Chondrocyte (in vitro differentiated cells): ENCODE results near the gene ATXN7. TPM values are rescaled to one million over a fixed set of nuclear protein-coding genes. Genes with fewer than 3 reads are reported as not detected.

Experiments
- DNase-seq: peaks from one replicate; pipeline ENCODE4 v3.0.0; 2021; ENCODE audit warnings: mixed read lengths, low spot score
- H3K27ac Mint-ChIP-seq: one replicate; pipeline ENCODE4 v1.8.0; 2021; ENCODE audit warnings: mild to moderate bottlenecking, moderate library complexity, mixed read lengths; ENCODE audit not compliant: unreplicated experiment
- H3K27me3 Mint-ChIP-seq: 2 replicates; pipeline ENCODE4 v1.8.0; 2021; ENCODE audit warnings: low read depth, mixed read lengths
- H3K36me3 Mint-ChIP-seq: 2 replicates; pipeline ENCODE4 v1.8.0; 2021; ENCODE audit warnings: low read depth, mixed read lengths
- H3K4me1 Mint-ChIP-seq: 2 replicates; pipeline ENCODE4 v1.8.0; 2021; ENCODE audit warnings: low read depth, mild to moderate bottlenecking, mixed read lengths
- H3K4me3 Mint-ChIP-seq: one replicate; pipeline ENCODE4 v1.8.0; 2021; ENCODE audit warnings: mild to moderate bottlenecking, moderate library complexity, mixed read lengths; ENCODE audit not compliant: unreplicated experiment
- H3K9me3 Mint-ChIP-seq: 2 replicates; pipeline ENCODE4 v1.8.0; 2021; ENCODE audit warnings: low read depth, mixed read lengths
- total RNA-seq: library from RNA; stranded (reverse); gene quantifications from 3 replicates; pipeline ENCODE4 v1.2.1, GENCODE V29; 2021
- TF ChIP-seq, protein P1 (sequence below): fragments of 200-600 bp; sonication (generic); IDR thresholded peaks from 2 replicates; pipeline ENCODE4 v1.5.0; 2021; ENCODE audit warnings: antibody characterized with exemption, mild to moderate bottlenecking, moderate library complexity

Gene ATXN7
- total RNA-seq, 1 donor from 2014 or later = 19.1 TPM

DNA sequence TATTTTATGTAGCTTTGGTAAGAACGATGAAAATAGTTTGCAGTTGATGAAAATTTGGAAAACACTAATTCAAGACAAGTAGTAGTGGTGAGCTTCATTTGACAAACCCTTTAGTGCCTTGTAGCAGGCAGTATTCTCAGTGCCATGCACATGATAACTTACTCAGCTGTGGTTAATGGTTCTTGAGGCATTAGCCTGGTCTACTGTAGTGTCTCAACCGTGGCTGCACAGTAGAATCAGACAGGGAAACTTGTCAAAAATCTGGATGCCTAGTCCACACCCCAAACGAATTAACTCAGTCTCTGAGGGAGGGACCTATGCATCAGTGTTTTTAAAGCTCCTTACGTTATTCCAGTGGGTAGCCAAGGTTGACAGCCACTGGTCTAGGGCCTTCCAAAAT lies 114.2 kb downstream of the ATXN7 start:
- no peak for DNase-seq
- TF ChIP-seq, protein P1, sequence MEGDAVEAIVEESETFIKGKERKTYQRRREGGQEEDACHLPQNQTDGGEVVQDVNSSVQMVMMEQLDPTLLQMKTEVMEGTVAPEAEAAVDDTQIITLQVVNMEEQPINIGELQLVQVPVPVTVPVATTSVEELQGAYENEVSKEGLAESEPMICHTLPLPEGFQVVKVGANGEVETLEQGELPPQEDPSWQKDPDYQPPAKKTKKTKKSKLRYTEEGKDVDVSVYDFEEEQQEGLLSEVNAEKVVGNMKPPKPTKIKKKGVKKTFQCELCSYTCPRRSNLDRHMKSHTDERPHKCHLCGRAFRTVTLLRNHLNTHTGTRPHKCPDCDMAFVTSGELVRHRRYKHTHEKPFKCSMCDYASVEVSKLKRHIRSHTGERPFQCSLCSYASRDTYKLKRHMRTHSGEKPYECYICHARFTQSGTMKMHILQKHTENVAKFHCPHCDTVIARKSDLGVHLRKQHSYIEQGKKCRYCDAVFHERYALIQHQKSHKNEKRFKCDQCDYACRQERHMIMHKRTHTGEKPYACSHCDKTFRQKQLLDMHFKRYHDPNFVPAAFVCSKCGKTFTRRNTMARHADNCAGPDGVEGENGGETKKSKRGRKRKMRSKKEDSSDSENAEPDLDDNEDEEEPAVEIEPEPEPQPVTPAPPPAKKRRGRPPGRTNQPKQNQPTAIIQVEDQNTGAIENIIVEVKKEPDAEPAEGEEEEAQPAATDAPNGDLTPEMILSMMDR = no peak
- H3K36me3 Mint-ChIP-seq = peaks cover 14% of the 10 kb centered on the region
- H3K4me1 Mint-ChIP-seq = peaks cover 44% of the 10 kb centered on the region
- H3K27ac Mint-ChIP-seq = no peak overlapping the region
- no peaks in the 10 kb centered on the region for H3K9me3 Mint-ChIP-seq
- no peak overlapping the region for H3K4me3 Mint-ChIP-seq
- H3K27me3 Mint-ChIP-seq = no peaks in the 10 kb centered on the region

DNA sequence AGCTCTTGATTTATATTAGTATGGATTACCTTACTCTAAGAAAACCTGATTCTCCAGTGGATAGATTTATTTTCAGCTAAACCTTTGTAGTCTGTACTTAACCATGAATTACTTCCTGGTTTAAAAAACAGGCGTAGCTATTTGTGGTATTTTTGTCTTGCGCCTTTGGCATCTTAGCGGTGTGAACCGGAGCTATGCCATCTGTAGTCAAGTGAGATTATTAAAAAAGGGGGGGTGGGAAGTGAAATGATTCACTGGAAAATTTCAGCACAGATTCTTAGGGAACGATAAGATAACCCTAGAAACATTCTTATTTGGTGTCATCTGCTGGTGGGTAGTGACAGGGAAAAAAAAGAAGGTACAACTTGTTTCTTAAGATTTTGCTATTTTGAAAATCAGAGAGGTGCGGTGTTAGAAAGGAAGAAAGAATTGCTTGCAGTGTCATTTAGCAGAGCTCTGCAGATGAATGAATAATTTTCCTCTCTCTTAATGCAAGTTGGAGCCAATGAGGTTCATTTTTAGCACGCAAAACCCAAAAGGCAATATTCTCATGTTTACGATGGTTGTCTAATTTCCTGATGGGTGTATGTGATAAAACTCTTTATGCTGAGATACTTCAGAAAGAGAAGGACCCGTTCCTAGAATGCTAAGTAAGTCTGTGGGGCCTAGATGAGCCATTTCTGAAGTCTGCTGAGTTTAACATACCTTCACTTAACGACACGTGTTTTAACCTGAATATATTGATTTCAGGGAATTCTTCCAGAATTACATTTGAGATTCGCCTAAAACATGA lies 115.6 kb downstream of the ATXN7 start:
- TF ChIP-seq, protein P1 = no peak
- H3K36me3 Mint-ChIP-seq = peaks cover 10% of the 10 kb centered on the region
- H3K4me1 Mint-ChIP-seq = peaks cover 36% of the 10 kb centered on the region
- DNase-seq = no peak
- H3K27me3 Mint-ChIP-seq = no peaks in the 10 kb centered on the region
- no peak overlapping the region for H3K27ac Mint-ChIP-seq
- no peak overlapping the region for H3K4me3 Mint-ChIP-seq
- no peaks in the 10 kb centered on the region for H3K9me3 Mint-ChIP-seq

DNA sequence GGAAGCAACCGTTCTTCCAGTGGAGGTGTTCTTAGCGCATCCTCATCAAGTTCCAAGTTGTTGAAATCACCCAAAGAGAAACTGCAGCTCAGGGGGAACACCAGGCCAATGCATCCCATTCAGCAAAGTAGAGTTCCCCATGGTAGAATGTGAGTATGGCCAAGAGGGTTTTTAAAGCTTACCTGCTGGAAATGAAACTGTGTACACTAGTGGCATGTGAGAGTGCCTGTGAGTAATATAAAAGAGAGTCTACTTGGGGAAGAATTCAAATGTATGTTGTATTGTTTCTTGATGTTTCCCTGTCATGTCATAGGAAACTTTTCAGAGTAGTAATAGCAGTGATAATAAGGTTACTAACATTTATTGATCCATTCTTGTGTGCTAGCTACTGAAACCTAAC lies 116.4 kb downstream of the ATXN7 start:
- H3K36me3 Mint-ChIP-seq = peaks cover 15% of the 10 kb centered on the region
- H3K27me3 Mint-ChIP-seq = no peaks in the 10 kb centered on the region
- no peak overlapping the region for H3K4me3 Mint-ChIP-seq
- peaks cover 30% of the 10 kb centered on the region for H3K4me1 Mint-ChIP-seq
- peak overlapping the region; percentile 39 for H3K27ac Mint-ChIP-seq
- H3K9me3 Mint-ChIP-seq = no peaks in the 10 kb centered on the region
- TF ChIP-seq, protein P1 = no peak
- no peak for DNase-seq

DNA sequence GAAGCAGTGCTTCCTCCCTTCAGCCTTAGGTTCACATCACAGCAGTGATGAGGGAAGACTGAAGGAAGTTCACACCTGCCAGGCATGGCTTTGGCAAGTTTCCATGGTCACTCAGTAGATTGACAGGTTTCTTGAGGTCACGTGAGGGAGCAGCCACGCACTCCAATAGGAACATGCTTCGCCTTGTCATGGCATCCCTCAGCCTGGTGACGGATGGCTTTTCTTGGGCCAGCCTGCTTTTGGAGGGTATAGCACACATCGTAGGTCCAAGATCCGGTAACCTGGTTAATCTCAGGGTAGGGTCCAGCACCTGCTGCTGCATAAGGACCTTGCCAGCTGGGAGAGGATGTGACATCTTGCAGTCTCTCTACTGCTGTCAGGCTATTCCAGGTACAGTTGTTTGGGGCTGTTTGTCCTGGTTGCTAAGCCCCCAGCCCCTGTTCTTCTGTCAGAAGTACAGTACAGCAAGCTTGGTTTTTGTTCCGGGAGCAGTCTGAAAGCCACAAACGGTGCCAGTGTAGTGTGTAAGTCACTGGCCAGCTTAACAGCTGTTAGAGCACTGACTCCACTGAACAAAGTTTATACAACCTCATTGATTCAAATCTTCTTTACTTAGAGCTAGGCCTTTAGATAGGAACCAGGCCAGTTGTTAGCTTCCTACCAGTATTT lies 117.3 kb downstream of the ATXN7 start:
- no peak for DNase-seq
- Mint-ChIP-seq H3K9me3 (no peaks in the 10 kb centered on the region), H3K4me1 (peaks cover 25% of the 10 kb centered on the region), H3K27ac (no peak overlapping the region), H3K4me3 (no peak overlapping the region), H3K36me3 (peaks cover 21% of the 10 kb centered on the region), H3K27me3 (no peaks in the 10 kb centered on the region)
- TF ChIP-seq, protein P1 = no peak

DNA sequence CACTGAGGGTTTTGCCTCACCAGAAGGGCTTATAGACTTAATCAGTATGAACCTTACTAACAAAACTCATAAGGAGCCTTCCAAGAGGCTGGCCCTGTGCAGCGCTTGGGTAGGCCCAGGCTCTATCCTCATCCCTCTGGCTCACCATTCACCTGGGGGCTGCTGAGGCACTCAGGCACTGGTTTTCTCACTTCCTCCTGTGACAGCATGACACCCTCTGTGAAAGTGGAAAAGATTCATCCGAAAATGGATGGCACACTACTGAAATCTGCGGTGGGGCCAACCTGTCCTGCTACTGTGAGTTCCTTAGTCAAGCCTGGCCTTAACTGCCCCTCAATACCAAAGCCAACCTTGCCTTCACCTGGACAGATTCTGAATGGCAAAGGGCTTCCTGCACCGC lies 118.3 kb downstream of the ATXN7 start:
- H3K27me3 Mint-ChIP-seq = no peaks in the 10 kb centered on the region
- H3K36me3 Mint-ChIP-seq = peaks cover 22% of the 10 kb centered on the region
- TF ChIP-seq, protein P1 = no peak
- H3K4me1 Mint-ChIP-seq = peaks cover 18% of the 10 kb centered on the region
- DNase-seq = no peak
- no peaks in the 10 kb centered on the region for H3K9me3 Mint-ChIP-seq
- H3K27ac Mint-ChIP-seq = no peak overlapping the region
- H3K4me3 Mint-ChIP-seq = no peak overlapping the region
